ENCODE data around the gene VPS37B. TPM values are rescaled to one million over a fixed set of nuclear protein-coding genes. Genes with fewer than 3 reads are reported as not detected.

VPS37B gene
- total RNA-seq, 4 donors from 2014 or later = 24.5 to 28.4 (median 25.8) TPM

DNA sequence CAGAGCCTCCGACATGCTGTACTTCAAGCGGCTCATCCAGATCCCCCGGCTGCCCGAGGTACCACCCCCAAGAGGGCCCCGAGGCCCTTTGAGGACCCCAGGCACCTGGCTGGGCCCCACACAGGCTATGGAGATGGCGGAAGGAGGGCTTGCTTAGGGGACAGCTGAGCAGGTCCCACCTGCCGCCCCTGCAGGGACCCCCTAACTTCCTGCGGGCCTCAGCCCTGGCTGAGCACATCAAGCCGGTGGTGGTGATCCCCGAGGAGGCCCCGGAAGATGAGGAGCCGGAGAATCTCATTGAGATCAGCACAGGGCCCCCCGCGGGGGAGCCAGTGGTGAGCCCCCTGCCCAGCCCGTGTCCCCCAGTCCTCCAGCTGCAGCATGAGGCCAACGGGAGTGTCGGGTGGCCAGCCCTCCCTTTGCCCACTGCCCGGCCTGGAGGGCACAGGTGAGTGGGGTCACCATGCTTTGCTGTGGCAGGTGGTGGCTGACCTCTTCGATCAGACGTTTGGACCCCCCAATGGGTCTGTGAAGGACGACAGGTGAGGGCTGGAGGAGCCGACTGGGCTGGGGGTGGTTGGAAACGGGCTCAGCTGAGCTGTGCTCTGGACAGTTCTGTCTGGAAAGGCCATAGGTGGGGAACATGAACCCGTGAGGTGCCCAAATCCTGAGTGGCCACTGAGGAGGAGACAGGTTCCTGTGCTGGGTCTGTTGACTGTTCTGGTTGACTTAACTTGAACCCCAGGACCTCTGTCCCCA, 40.7 kb downstream of the VPS37B start:
- Histone ChIP-seq H3K9me3 (no peaks in the 10 kb centered on the region), H3K27ac (no peak overlapping the region), H3K36me3 (peaks cover 0 to 14% (median 0%) of the 10 kb centered on the region in 3 donors), H3K27me3 (no peaks in the 10 kb centered on the region), H3K4me1 (peaks cover 0 to 31% (median 14%) of the 10 kb centered on the region in 4 donors), H3K4me3 (no peak overlapping the region)
- TF ChIP-seq, protein P1, sequence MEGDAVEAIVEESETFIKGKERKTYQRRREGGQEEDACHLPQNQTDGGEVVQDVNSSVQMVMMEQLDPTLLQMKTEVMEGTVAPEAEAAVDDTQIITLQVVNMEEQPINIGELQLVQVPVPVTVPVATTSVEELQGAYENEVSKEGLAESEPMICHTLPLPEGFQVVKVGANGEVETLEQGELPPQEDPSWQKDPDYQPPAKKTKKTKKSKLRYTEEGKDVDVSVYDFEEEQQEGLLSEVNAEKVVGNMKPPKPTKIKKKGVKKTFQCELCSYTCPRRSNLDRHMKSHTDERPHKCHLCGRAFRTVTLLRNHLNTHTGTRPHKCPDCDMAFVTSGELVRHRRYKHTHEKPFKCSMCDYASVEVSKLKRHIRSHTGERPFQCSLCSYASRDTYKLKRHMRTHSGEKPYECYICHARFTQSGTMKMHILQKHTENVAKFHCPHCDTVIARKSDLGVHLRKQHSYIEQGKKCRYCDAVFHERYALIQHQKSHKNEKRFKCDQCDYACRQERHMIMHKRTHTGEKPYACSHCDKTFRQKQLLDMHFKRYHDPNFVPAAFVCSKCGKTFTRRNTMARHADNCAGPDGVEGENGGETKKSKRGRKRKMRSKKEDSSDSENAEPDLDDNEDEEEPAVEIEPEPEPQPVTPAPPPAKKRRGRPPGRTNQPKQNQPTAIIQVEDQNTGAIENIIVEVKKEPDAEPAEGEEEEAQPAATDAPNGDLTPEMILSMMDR (IDR thresholded peaks at IDR 0.05) = no peak
- TF ChIP-seq EP300 (IDR thresholded peaks at IDR 0.05) = no peak
- no peak for TF ChIP-seq POLR2A (IDR thresholded peaks at IDR 0.05)
- DNase-seq (ENCODE audit: low spot score in 2 of 2) = no peak
- WGBS, 2 donors = 85 to 88% methylated on average over 22 to 24 of the region's 24 CpGs

DNA sequence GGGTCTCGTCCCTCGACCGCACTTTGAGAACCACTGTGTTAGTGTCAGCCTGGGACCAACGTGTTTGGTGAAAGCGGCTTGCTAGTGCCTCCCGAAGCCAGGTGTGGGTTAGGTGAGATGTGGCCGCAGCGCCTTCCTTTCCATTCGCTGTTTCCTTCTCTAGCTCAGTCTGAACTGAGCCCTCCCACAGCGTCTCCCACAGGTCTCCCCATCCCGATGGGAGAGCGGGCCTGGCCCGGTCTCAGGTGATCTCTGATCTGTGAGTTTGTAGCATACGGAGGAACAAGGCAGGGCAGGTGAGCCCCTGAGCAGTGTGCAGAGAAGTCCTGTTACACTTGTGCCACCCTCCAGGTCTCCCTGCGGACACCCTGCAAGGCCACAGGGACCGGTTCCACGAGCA, 41.4 kb downstream of the VPS37B start:
- DNase-seq (ENCODE audit: low spot score in 2 of 2) = no peak
- WGBS, 2 donors = 91 to 93% methylated on average over 17 of the region's 17 CpGs
- H3K36me3 ChIP-seq = peaks cover 0 to 11% (median 0%) of the 10 kb centered on the region in 3 donors
- peaks cover 0 to 26% (median 12%) of the 10 kb centered on the region in 4 donors for H3K4me1 ChIP-seq
- H3K4me3 ChIP-seq = no peak overlapping the region
- no peak overlapping the region for H3K27ac ChIP-seq
- H3K27me3 ChIP-seq = no peaks in the 10 kb centered on the region
- H3K9me3 ChIP-seq = no peaks in the 10 kb centered on the region
- TF ChIP-seq POLR2A (IDR thresholded peaks at IDR 0.05) = no peak
- TF ChIP-seq, protein P1 (IDR thresholded peaks at IDR 0.05) = no peak
- TF ChIP-seq EP300 (IDR thresholded peaks at IDR 0.05) = no peak

DNA sequence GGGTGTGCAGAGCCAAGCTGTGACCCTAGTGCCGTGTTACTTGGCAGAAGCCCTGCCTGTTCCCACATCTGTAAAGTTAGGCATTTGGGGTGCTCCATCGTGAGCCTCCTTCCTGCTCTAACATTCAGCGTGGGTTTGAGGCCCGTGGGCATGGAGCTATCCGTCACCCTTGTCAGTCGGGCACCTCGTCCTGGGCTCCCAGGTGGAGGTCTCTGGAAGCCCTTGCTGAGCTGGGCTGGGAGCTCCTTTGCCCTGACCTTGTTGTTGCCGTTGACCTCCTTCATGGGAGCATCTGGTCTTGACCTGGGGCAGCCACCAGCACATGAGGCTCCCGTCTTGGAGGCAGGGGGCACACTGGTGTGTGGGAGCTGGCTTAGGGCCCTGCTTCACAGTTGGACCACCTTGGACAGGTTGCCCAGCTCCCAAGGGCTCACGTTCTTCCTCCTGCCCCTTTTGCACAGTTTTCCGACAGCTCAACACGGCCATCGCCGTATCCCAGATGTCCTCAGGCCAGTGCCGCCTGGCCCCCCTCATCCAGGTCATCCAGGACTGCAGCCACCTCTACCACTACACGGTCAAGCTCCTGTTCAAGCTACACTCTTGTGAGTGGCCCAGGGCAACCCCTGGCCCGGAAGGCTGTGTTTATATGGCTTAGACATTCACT, 42.2 kb downstream of the VPS37B start:
- Histone ChIP-seq H3K4me1 (peaks cover 0 to 26% (median 12%) of the 10 kb centered on the region in 4 donors), H3K36me3 (peaks cover 0 to 8% (median 0%) of the 10 kb centered on the region in 3 donors), H3K4me3 (no peak overlapping the region), H3K27ac (peak overlapping the region in 3 of 4 donors; percentile 7 to 77 (median 72)), H3K9me3 (no peaks in the 10 kb centered on the region), H3K27me3 (no peaks in the 10 kb centered on the region)
- 71 to 72% methylated on average over 15 to 17 of the region's 17 CpGs for WGBS, 2 donors
- TF ChIP-seq POLR2A (IDR thresholded peaks at IDR 0.05) = no peak
- TF ChIP-seq EP300 (IDR thresholded peaks at IDR 0.05) = no peak
- TF ChIP-seq, protein P1 (IDR thresholded peaks at IDR 0.05) = no peak
- DNase-seq (ENCODE audit: low spot score in 2 of 2) = no peak

DNA sequence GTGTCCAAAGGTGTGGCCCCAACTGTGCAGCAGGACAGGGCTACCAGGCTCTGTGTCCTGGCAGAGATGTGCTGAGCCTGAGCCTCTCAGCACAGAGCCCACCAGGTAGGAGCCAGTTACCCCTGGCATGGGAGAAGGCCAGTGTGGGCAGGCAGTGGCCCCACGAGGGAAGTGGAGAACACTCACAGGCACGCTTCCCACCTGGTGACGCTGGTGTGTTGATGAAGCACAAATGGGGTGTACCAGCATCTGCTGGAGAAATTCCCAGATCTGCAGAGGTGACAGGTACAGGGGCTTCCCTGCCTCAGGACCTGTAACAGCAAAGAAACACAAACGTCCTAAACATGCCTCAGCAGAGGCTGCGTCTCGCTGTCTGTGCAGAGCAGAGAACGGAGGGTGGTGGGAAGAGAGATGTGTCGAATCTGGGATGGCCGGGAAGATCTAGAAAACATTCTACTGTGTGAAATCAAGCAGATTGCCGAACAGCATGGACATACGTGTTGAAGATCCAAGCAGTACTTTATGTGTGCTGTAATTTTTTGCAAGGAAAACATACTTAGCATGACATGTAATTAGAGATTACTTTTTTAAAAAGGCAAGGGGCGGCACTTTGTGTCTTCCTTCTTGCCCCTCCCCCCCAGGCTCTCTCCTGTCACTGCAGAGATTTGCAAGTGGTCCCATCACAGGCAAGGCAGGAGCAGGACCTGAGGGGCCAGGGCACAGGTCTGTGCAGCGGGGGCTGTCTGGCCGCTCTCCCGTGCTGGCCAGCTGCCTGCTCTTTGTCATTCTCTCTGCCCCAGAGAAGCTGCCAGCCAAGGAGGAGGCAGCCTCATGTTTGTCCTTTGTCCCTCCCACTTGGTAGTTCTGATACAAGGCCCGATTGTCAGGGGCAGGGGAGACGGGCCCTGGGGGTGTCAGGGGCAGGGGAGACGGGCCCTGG, 43.3 kb downstream of the VPS37B start:
- H3K36me3 ChIP-seq = no peaks in the 10 kb centered on the region
- H3K27ac ChIP-seq = peak overlapping the region in 3 of 4 donors; percentile 64 to 77 (median 68)
- H3K27me3 ChIP-seq = no peaks in the 10 kb centered on the region
- TF ChIP-seq EP300 (IDR thresholded peaks at IDR 0.05) (peak in 1 of 2 donors; percentile 38), POLR2A (IDR thresholded peaks at IDR 0.05) (no peak)
- TF ChIP-seq, protein P1 (IDR thresholded peaks at IDR 0.05) = no peak
- no peak for DNase-seq (ENCODE audit: low spot score in 2 of 2)
- no peak overlapping the region for H3K4me3 ChIP-seq
- no peaks in the 10 kb centered on the region for H3K9me3 ChIP-seq
- peaks cover 0 to 35% (median 12%) of the 10 kb centered on the region in 4 donors for H3K4me1 ChIP-seq
- 45 to 47% methylated on average over 15 to 18 of the region's 18 CpGs for WGBS, 2 donors
